IPS DF 19.7 (cell line): Measurements from ENCODE around the gene CATSPERD.
"Not testable (repeated sequence)": the region's sequence is repeated elsewhere in the genome, so short reads cannot be mapped to it uniquely, and the experiment has no call there.

Source experiments
- DNase-seq: peaks from one replicate; pipeline ENCODE4 v3.0.0-alpha.2; 2013; ENCODE audit warnings: low read depth, low spot score

Gene CATSPERD

DNA sequence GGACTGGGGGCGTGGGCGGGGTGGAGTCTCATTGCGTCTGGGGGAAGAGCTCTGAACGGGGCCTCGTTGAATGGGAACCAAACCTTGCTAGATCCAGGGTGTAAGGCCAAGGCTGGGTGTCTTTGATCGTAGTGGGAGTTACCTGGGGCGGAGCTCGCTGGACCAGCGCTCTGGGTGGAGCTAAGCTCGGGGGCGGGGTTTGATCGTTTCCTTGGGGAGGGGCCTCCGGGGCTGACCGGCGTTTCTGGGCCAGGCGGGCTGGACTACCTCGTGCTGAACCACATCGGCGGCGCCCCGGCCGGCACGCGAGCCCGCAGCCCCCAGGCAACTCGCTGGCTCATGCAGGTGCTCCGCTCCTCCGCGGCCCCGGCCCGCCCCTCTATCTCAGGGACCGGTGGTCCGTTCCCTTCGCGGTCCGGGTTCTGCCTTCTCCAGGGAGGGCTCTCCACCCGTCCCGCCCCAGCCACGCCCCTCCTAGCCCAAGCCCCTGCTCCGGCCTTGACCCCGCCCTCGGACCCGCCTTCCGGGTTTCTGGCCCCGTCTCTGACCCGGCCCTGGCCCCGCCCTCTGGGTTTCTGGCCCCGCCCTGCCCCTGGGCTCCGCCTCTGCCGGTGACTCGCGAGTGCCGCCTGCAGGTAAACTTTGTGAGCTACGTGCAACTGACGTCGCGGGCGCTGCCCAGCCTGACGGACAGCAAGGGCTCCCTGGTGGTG lies 33.6 kb upstream of the CATSPERD start:
- peak; percentile 83 for DNase-seq

DNA sequence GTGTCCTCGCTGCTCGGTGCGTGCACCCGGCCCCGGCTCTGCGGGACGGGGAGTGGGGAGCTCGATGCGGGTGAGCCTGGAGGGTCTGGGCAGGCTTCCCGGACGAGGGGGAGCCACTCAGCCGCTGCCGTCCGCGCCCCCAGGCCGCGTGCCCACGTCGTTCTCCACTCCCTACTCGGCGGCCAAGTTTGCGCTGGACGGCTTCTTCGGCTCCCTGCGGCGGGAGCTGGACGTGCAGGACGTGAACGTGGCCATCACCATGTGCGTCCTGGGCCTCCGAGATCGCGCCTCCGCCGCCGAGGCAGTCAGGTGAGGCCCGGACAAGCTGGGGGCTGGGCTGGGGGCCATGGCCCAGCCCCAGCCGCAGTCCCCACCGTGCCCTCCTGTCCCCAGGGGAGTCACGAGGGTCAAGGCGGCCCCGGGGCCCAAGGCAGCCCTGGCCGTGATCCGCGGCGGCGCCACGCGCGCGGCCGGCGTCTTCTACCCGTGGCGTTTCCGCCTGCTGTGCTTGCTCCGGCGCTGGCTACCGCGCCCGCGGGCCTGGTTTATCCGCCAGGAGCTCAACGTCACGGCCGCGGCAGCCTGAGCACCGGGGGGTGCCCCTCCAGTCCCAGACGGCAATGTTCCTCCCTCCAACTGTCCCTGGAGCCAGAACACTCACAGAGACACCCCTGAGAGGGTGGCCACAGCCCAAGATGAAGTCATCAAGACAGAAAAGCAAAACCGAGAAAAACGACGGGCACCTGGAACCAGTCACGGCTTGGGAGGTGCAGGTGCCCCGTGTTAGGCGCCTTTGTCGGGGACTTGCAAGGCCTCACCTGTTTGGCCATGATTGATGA lies 32.9 kb upstream of the CATSPERD start:
- DNase-seq = no peak

DNA sequence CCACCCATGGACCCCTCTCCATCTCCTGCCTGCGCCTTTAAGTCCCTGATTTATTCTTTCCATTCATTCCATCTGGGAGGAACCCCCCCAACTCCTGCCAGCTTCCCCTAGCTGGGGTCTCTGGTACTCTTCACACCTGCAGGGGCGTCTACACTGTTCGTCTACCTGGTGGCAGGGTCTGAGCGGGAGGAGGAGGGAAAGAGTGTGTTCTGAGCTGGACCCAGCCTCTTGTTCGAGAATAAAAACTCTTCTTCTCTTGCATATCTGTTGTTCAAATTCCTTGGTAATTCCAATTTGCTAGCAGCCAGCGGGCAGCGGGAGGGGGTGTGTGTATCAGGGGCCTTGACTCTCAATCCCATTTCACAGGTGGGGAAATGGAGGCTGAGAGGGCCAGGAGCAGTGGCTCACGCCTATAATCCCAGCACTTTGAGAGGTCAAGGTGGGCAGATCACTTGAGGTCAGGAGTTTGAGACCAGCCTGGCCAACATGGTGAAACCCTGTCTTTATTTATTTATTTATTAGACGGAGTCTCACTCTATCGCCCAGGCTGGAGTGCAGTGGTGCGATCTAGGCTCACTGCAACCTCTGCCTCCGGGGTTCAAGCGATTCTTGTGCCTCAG lies 32.1 kb upstream of the CATSPERD start:
- not testable (repeated sequence) for DNase-seq

DNA sequence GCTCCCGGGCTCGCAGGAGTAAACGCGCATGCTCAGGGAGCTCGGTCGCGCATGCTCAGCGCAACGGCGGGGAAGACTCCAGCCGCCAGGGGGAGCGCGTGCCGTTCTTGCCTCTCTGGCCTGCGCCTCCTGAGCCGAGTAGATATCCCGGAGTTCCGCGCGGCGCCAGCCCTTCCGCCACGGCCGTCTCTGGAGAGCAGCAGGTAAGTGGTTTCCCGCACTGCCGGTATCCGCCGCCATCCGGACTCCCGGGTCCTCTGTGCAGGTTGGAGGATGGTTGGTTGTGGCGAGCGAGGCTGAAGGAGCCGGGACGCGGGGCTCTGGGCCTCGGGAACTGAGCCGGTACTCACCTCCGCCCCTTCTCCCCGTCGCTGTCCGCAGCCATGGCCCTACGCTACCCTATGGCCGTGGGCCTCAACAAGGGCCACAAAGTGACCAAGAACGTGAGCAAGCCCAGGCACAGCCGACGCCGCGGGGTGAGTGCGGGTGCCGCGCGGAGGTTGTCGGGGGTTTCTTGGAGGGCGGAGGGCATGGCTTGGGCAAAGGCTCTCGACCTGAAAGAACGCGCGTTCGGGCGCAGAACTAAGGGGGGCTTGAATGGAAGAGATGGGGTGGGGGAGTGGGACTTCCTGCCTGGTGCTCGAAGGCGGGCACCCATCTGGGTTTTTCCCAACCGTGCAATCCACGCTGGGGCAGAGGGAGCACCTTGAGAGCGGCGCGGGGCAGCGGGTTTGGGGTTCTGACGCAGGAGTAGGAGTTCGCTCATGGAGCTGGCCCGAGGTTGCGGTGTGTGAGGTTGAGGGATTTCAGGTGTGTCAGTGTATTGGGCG lies 30.1 kb upstream of the CATSPERD start, which contains the start of gene RPL36:
TSS of gene RPL36 (plus strand) at position 171 of the 830 bp plus-strand sequence. CDS start at position 384, 213 bp downstream.
- DNase-seq = peak; percentile 65

DNA sequence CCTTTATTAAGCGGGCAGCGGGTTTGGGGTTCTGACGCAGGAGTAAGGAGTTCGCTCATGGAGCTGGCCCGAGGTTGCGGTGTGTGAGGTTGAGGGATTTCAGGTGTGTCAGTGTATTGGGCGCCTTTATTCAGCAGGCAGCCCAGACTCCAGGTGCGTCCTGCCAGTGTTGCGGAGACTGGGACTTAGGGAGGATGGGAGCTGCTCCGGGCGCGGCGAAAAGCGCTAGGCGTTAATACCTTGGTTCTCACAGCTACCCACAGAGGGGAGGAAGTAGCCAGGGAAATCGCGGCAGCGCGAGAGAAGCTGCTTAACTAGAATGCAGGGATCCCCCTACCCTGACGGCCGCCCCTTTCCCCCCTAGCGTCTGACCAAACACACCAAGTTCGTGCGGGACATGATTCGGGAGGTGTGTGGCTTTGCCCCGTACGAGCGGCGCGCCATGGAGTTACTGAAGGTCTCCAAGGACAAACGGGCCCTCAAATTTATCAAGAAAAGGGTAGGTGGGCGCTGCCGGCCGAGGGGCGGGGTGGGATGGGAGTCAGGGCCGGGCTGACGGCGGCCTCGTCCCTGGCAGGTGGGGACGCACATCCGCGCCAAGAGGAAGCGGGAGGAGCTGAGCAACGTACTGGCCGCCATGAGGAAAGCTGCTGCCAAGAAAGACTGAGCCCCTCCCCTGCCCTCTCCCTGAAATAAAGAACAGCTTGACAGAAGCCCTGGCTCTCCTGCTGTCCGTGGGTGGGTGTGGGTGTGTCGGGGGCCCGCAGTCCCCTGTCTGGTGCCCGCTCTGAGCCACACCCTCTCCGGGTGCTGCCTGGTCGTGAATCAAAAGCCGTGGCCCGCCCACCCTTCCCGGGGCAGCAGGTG lies 29.2 kb upstream of the CATSPERD start:
- DNase-seq = no peak

- DNase-seq = no peak
Observed at GRCh38 chr19:5691822-5692722, 28.4 kb upstream of the CATSPERD start.

DNA sequence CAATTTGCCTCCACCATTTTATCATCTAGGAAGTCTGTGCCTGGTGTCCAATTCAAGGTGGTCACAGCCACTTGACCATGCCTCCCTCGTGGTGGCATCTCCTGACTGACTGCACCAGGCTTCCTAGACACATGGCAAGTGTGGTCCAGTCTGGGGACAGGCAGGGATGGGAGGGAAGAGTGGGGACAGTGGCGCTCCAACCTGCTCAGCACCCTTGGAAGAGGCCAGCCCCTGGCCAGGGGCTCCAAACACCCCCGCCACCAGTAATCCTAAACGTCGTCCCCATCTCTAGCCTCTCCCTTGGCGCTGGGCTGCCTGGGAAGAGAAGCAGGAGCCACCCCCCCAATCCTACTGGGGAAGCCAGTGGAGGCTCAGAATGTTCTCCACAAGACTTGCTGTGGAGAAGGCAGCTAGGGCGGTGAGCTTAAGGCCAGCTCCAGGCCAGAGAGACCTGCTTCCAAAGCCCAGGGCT lies 27.7 kb upstream of the CATSPERD start:
- no peak for DNase-seq

GRCh38 chr19:5693195-5694166 lies 27.0 kb upstream of the CATSPERD start:
- no peak for DNase-seq

DNA sequence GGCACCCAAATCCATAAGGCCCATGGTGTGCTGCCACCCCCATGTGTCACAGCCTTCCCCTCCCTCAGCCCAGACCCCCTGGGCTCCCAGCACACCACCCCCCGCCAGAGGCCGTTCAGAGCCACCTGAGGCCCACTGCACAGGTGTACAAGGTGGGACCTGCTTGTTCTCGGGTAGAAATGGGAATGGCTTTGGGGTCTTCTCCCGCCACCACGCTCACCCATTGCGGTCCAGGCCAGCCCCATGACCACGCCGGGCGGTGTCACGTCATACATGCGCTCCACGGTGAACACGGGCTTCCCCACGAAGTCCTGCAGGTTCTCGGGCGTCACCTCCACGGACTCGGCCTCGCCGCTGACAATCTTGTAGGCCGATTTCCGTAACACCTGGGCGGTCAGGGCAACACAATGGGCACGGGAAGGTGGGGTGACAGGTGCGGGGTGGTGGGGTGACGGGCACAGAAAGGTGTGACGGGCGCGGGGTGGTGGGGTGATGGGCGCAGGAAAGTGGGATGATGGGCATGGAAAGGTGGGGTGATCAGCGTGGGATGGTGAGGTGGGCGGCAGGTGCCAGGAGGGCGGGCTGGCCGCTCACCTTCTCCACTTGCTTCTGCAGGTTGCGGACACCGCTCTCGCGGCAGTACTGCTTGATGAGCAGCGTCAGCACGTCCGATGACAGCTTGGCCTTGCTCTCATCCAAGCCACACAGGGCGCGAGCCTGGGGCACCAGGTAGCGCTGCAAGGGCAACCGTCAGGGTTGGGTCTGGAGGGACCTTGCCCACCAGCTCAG lies 26.1 kb upstream of the CATSPERD start:
- no peak for DNase-seq

GRCh38 chr19:5694956-5695648 lies 25.3 kb upstream of the CATSPERD start:
- no peak for DNase-seq

- no peak for DNase-seq
Observed at GRCh38 chr19:5695649-5696195, 24.7 kb upstream of the CATSPERD start.

DNA sequence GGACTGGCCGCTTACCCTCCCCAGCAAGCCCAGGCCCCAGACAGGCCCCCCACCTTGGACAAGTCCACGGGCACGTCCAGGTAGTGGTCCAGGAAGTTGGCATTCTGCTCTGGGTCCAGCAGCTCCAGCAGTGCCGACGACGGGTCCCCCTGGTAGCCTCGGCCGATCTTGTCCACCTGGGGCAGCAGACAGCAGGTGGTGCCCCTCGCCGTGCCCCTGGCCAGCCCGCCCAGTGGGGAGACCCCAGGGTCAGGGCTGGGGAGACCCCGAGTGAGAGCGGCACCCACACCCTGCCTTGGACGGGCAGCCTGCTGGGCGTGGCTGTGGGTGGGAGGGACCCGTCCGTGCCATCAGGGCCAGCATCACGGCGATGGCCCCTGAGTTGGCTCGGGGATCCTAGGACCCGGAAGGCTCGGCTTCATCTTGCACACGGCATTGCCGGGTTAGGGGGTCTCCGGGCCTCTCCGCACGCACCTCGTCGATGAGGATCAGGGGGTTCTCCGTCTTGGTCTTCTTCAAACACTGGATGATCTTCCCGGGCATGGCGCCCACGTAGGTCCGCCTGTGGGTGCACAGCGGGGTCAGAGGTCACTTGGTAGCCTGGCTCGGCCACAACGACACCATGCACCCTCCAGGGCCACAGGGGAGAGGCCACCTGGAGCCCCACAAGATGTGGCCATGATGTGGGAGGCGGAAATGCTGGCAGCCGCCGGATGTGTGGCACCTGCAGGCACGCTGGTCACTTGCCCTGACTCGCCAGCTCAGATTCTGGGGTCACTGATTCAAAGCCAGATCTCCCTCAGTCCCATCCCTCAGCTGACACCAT lies 24.0 kb upstream of the CATSPERD start:
- DNase-seq = no peak

- no peak for DNase-seq
Observed at GRCh38 chr19:5697022-5697889, 23.2 kb upstream of the CATSPERD start.

- DNase-seq = no peak
Observed at GRCh38 chr19:5697890-5698634, 22.4 kb upstream of the CATSPERD start.
